ENCODE results near the gene VGLL3.

DNA sequence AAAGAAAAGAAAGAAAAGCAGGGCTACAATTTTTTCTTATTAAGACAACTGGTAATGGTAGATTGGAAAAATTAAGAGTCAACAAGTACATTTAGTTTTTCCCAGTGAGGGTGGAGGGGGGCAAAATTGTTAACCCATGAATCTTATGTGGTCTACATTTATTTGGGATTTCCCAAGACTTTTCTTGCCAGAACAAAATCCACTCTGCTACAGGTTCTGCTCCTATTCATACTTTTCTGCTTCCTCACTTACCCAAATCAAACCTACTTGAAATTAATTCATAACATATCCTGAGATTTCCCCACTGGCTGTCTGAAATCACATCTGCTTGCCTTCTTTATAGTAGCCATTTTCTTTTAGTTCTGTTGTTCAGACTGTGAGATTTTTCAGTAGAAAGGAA lies 41.1 kb downstream of the VGLL3 start:
- no peak for TF ChIP-seq POLR2AphosphoS5 (IDR thresholded peaks at IDR 0.05; ENCODE audit: low read depth, low read length)
- TF ChIP-seq CTCF (IDR thresholded peaks at IDR 0.05), result no peak
- TF ChIP-seq, protein P1, sequence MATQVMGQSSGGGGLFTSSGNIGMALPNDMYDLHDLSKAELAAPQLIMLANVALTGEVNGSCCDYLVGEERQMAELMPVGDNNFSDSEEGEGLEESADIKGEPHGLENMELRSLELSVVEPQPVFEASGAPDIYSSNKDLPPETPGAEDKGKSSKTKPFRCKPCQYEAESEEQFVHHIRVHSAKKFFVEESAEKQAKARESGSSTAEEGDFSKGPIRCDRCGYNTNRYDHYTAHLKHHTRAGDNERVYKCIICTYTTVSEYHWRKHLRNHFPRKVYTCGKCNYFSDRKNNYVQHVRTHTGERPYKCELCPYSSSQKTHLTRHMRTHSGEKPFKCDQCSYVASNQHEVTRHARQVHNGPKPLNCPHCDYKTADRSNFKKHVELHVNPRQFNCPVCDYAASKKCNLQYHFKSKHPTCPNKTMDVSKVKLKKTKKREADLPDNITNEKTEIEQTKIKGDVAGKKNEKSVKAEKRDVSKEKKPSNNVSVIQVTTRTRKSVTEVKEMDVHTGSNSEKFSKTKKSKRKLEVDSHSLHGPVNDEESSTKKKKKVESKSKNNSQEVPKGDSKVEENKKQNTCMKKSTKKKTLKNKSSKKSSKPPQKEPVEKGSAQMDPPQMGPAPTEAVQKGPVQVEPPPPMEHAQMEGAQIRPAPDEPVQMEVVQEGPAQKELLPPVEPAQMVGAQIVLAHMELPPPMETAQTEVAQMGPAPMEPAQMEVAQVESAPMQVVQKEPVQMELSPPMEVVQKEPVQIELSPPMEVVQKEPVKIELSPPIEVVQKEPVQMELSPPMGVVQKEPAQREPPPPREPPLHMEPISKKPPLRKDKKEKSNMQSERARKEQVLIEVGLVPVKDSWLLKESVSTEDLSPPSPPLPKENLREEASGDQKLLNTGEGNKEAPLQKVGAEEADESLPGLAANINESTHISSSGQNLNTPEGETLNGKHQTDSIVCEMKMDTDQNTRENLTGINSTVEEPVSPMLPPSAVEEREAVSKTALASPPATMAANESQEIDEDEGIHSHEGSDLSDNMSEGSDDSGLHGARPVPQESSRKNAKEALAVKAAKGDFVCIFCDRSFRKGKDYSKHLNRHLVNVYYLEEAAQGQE (IDR thresholded peaks at IDR 0.05; ENCODE audit: insufficient read depth in 1 of 2, low read depth in 2 of 2, low read length in 1 of 2), result no peak
- no peak for TF ChIP-seq SIN3A (IDR thresholded peaks at IDR 0.05; ENCODE audit: borderline replicate concordance, insufficient read depth, low read depth, low read length)
- TF ChIP-seq TCF7L2 (IDR thresholded peaks at IDR 0.05; ENCODE audit: low read depth, low read length), result no peak
